Astrocyte (in vitro differentiated cells and primary cell): ENCODE results near the gene LPCAT3.

Experiments
- CTCF ChIP-seq: IDR thresholded peaks from 2 replicates; pipeline ENCODE4 v1.5.1; 2011; ENCODE audit warnings: low read depth, mild to moderate bottlenecking, inconsistent platforms, low read length, moderate library complexity; ENCODE audit not compliant: insufficient read depth
- EZH2 ChIP-seq: IDR thresholded peaks from 2 replicates; pipeline ENCODE4 v1.6.1; 2012; ENCODE audit warnings: mild to moderate bottlenecking, low read length, inconsistent platforms; ENCODE audit not compliant: insufficient read depth

GRCh38 chr12:6962285-6963015, 55.8 kb downstream of the LPCAT3 start:
- no peak for TF ChIP-seq CTCF
- no peak for TF ChIP-seq EZH2
